Gastroesophageal sphincter (tissue), 2 donors: ENCODE measurements around the gene SDF4.

Source experiments
- POLR2A ChIP-seq, 2 donors: fragments of 450-650 bp; IDR thresholded peaks; one replicate each; pipeline ENCODE4 v1.6.1; 2017; ENCODE audit warnings: antibody characterized with exemption in 2 of 2, mild to moderate bottlenecking in 2 of 2, moderate library complexity in 1 of 2
- POLR2AphosphoS5 ChIP-seq: sonication (generic); formaldehyde crosslinking; IDR thresholded peaks from one replicate; pipeline ENCODE4 v1.6.1; 2017; ENCODE audit warnings: antibody characterized with exemption

- TF ChIP-seq POLR2A (IDR thresholded peaks at IDR 0.05) (no peak), POLR2AphosphoS5 (no peak)
Observed at GRCh38 chr1:1212780-1213344, 18.9 kb downstream of the SDF4 start.
